Fibroblast of skin of right biceps (primary cell): ENCODE data around the gene MYRIP.
"Not testable (repeated sequence)": the region's sequence is repeated elsewhere in the genome, so short reads cannot be mapped to it uniquely, and the experiment has no call there.

Source experiments
- DNase-seq: peaks from one replicate; pipeline ENCODE4 v3.0.0-alpha.2; 2013

Gene MYRIP

DNA sequence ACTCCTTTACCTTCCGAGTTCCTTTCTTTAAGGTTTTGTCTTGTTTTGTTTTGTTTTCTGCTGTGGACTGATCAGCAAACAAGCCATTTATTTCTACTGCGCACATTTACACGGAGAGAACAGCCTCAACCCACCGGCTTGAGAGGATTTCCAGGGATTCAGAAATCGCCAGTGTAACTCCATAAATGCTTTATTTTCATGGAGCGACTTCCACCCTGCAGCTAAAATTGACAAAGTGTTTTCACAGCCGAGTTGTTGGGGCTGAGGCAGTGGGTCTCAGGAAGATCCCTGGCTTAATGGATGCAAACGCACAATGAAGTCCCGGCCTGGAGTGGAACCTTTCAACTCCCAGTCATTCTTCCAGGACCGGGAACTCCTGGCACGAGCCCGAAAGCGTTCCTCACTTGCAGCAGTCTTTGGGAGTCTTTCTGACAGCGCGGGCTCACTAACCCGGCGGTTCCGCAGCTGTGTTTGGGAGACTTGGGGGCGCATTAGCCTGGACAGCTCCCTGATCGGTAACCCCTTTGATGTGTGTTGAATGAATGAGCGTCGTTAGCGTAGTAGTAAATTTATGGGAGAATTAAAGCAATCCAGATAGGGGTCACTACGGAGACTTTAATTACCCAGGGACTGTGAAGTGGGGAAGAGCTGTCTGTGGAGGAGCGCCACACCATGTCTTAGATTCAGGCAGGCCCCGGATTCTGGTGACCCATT lies 785 bp upstream of the MYRIP start:
- DNase-seq, result no peak

DNA sequence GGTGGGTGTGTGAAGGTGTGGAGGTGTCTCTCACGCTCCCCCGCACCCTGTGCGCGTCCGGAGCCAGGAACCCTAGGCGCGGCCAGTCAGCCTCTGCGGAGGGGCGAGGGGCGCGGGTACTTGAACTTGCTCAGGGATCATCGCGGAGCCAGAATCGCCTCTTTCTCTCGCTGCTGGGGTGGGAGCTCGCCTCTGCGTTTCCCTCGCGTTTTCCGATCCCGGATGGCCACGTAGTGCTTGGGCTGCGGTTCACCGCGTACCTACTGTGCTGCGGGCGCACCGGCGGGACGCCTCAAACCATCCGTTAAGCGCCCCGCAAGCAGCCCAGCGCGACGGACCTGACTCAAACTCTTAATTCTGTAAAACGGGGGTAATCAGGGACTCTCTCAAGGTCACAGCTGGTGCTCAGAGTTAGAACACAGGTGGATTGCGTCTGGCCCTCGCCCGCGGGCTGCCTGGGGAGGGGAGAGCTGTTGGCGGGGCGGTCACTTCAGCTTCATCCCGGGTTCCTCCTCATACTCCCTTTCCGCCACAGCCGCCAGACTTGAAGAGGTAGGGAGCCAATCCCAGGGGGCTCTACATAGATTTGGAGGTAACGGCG lies 686 bp downstream of the MYRIP start:
- no peak for DNase-seq

DNA sequence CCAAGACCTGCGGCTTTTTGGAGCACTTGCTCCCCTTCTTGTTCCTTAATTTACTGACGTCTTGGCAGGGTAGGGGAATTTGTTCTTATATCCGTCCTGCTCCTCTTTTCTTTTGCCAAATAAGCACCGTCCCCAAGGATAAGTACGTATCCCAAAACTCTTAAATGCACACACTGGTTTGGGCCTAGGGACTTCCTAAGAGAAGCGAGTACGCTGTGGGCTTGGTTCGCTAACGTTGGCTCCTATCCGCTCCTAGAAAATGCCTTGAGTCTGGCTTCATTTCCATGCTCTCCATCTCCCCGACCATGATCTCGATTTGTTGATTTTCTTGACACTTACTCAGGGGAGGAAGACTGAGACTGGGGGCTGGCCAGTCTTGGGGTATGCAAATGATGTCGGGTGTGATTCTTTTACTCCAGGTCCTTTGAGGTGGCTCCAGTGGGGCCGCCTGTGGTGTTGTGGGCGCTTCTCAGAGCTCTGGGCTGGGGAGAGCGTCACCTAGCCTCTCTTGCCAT lies 1.3 kb downstream of the MYRIP start:
- DNase-seq, result no peak

DNA sequence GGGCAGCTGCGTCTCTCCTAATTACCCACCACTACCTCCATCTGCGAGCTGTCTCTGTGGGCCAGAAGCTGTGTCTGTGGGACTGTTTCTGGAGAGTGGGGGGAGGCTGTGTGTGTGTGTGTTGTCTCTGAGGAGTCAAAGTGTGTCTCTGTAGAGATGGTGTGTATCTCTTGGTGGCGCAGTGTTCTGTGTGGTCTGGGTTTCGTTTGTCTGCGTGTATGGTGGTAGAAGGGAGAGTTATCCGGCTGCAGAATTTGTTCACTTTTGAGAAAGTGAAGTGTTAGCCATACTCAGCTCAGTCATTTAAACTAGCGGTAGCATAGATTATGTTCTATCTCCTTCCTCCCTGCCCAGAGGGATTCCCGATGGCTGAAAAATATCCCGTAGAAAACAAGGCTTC lies 2.2 kb downstream of the MYRIP start:
- no peak for DNase-seq

DNA sequence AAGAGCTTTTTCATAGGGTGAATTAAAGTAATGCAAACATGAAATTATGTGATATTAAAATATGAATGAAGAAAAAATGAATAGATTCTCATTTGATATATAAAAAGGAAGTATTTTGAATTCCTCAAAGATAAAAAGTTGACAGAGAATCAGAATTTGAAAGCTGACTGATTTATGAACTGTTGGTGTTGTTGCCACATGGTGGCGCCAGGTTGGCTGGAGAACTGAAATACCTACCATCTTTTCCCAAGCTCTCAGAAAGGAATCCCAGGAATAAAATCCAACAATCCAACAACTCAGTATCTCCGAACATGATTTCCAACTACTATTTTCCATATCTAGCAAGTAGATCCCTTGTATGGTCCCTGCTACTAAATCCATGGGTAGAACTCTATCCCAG lies 3.1 kb downstream of the MYRIP start:
- no peak for DNase-seq

DNA sequence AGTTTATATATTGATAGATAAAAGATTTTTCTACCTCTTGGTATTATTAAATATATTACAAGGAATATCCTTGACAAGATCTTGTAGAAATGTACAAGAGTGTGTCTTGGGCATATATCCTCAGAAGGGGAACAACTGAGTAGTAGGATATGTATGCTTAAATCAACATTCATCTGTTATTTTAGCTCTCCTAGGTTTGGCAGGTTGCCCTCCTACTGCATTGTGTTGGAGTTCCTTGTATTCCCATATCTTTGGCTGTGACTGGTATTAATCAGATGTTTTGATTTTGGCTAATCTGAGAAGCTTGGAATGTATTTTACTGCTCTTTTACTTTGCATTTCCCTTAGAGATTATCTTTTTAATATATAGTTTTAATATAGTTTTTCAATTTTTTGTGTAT lies 4.6 kb downstream of the MYRIP start:
- peak; percentile 73 for DNase-seq

DNA sequence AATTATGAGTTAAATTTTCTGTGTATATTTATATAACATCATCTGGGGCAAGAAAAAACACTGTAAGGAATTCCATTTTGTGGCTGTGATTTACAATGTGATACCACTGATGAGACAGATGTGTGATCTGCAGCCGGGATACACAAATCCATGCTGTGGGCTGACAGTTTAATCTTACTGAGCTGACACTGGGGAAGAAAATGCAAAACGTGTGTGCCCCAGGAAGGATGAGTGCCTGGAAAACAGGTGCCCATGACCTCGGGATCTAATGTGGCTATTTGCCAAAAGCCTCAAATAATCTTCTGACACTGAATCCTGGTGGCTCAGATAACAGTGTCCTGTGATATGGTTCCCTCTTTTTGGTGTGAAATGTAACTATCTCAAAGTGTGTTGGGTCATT lies 10.5 kb downstream of the MYRIP start:
- DNase-seq, result no peak

DNA sequence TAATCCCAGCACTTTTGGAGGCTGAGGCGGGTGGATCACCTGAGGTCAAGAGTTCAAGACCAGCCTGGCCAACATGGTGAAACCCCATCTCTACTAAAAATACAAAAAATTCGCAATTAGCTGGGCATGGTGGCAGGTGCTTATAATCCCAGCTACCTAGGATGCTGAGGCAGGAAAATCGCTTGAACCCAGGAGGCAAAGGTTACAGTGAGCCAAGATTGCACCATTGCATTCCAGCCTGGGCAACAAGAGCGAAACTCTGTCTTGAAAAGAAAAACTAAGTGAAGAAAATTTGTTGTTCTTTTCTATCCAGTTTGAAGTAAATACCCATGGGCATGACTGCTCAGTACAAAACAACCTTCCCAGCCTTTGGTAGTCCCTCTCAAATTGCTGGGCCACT lies 24.4 kb downstream of the MYRIP start:
- DNase-seq, result not testable (repeated sequence)

DNA sequence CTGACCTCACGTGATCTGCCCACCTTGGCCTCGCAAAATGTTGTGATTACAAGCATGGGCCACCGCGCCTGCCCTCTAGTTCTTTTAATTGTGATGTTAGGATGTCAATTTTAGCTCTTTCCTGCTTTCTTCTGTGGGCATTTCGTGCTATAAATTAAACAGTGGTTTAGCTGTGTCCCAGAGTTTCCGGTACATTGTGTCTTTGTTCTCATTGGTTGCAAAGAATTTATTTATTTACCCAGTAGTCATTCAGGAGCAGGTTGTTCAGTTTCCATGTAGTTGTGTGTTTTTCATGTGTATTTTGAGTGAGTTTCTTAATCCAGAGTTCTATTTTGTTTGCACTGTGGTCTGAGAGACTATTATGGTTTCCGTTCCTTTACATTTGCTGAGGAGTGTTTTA lies 30.1 kb downstream of the MYRIP start:
- DNase-seq, result no peak

DNA sequence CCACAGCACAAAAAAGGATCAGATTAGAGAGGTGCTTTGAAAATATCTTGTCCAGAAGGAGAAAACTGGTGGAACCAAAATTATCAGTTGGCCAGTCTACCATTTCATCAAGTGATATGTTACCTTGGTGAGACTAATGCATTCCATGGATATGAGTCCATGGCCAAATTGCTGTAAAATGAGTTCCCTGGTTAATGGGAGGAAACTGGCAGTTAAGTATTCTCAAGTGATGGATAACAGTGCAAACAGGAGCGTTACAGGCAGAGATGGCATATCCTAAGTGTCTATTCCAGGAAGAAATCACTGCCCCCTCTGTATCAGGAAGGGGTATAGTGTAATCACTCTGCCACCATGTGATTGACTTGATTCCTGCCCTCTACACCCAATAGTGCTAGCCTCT lies 34.0 kb downstream of the MYRIP start:
- no peak for DNase-seq

DNA sequence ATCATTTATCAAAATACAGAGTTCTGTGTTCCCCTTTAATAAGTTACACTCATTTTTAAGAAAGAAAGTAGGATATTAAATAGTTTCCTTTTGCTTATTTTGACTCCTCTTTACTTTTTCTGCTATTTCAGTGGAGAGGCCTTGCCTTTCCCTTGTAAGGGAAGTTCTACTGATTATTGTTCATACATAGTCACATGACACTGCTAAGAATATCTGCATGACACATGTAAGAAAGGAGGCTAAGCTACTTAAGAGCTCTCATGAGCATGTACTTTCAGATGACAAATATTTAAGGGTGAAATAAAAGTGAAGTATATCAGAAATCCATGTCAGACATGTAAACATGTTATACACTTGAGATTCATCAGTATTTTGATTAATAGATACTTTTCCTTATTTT lies 39.0 kb downstream of the MYRIP start:
- no peak for DNase-seq

DNA sequence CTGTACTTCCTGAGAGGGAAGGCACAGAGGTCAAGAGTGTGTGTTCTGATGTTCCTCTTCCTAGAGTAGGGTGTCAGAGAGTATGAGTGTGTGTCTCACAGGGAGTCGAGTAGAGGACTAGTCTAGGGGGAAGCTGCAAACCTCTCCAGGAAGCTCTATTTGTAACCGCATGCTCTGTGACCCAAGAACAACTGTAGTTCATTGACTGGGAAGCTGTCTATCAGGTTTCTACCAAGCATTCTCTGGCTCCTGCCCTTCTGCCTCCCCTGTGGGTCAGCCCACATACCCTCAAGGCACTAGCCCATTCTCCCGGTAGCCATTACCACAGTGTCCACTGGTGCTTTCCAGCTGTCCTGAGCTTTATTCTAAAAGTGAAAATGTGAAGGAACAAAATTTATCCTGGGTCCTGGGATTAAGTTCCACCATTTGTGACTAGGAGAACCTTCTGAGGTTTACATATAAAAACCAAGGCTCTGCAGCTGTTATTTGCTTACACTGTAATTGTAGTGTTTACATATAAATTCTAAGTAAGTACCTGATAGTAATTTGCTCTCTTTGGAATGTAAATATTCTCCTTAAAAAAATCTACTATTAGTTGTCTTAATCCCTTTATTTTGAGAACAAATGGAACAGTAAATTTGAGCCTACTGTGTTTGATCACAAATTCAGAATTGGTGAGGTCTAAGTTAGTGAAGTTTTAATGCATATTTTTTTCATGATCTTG lies 40.7 kb downstream of the MYRIP start:
- DNase-seq, result no peak

DNA sequence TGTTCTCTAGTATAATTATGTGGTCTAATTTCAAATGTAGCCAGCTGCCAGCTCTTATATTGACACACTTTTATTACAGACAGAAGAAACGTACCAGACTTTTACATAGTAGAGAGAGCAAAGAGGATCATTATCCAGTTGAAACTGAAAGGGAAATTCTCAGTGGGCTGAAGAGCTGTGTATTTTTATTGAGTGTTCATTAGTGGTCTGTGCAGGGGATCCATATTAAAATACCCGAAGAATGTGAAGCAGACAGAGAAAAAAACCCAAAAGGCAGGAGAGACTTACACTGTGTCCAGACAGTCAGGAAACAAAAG lies 41.3 kb downstream of the MYRIP start:
- DNase-seq, result no peak

DNA sequence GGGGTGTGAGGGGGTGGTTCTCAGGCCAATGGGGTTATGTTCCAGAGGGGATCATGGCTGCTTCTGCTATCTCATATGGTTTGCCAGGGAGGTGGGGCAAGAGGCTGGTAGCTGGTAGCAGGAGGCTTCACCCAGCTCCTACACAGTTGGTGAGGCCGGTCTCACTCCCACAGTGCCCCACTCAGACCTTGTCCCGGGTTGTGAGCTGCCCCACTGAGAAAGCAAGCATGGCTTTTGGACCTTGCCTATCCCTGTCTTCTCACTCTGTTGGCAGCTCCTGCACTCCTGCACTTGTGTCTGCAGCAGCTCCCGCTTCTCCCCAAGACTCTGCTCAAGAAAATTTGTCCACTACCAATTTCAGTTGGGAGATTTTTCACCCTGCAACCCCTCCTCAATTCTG lies 46.1 kb downstream of the MYRIP start:
- no peak for DNase-seq

DNA sequence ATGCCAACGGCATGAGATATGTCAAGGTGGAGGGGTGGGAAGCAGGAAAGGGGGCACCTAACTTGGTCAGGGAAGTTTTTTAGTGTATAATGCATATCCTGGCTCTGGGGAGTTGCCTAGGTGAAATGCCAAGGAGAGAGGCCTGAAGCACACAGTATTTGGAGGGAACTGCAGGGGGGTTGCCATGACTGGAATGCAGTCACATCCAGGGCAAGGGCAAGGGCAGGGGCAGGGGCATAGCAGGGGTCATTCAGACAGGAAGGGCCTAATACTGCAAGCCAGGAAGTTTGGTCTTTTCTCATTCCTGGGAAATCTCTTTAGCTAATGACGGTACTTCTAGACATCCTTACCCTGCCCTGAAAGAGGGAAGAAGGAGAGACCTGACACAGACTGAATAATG lies 60.5 kb downstream of the MYRIP start:
- no peak for DNase-seq

DNA sequence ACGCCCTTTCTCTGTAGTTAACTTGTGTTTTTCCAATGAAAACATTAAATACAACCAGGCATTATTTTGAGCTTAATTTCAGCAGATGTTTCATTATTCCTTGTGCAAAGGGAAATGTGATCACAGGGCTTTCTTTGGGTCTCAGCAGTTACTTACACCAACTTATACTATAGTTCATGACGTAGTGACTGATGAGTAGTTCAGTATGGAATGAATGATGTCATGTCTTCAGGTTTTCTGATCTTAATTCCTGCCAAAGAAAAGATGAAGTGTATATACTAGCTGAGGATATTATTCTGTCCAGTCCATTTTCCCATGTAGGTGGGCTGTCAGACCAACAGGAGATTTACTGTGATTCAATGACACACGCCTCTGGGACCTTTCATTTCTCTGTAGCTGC lies 61.3 kb downstream of the MYRIP start:
- peak; percentile 9 for DNase-seq

DNA sequence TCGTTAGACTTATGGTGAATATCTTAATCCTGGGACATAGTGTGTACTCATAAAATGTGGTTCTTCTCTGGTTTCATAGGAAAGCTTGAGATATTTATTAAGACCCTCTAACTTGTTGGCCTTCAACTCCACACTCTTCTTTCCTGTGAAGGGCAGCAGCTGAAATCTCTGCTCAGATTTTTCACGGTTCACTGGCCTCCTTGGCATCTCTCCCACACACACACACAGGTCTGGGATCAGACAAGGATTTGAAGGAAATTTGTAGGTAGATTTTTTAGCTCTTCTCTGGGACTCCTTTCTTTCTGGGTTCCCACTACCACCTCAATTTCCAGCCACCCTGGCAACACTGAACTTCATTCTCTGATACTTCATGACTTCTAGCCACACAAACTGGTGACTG lies 70.2 kb downstream of the MYRIP start:
- no peak for DNase-seq

DNA sequence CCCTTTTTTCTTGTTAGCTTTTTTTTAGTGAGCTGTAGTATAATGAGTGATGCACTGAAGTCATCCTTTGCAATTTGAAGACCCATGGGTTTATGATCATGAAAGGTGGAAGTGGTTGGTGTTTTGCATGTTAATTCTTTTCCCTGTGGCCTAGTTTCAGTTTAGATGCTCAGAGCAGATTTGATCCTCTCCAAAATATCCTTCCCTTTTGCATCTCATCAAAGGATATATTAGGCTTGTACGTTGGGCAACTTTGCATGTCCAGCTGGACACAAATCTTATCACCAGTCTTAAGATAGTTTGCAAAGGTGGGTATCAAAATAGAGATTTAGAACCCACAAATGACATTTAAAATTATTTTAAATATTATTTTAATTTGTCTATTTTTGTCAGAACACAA lies 72.7 kb downstream of the MYRIP start:
- no peak for DNase-seq

DNA sequence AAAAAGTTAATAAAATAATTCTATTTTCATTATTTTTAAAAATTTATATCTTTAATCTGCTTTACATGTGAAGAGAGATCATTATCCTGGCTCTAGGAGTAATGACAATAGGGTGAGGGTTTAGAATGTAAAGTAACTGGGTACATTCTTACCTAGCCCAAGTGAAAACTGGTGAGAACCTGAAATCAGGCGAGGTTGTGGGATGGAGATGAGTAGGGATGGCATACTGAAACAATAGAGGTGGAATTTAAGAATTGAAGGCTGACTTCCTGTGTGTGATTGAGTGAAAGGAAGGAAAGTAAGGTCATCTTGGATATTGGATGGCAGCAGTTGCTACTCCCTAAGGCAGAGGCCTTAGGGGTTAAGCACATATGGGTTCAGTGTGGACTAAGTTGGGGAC lies 82.7 kb downstream of the MYRIP start:
- no peak for DNase-seq

DNA sequence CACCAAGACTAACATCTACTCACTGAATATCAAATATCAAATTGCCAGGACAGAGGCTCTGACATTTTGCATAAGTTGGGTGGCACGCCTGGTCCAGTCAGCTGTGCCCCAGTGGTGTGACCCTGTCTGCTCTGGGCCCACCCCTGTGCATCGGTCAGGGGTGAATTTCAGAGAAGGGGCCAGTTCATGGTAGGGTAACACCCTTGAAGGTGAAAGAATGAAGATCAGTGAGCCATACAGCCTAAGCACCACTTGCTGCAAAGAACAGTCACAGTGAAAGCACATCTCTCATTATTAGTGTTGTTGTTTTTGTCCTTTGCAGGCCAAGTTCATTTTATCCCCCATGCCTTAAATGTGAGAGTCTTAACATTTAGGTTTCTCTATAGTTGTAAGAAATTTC lies 86.8 kb downstream of the MYRIP start:
- DNase-seq, result no peak

DNA sequence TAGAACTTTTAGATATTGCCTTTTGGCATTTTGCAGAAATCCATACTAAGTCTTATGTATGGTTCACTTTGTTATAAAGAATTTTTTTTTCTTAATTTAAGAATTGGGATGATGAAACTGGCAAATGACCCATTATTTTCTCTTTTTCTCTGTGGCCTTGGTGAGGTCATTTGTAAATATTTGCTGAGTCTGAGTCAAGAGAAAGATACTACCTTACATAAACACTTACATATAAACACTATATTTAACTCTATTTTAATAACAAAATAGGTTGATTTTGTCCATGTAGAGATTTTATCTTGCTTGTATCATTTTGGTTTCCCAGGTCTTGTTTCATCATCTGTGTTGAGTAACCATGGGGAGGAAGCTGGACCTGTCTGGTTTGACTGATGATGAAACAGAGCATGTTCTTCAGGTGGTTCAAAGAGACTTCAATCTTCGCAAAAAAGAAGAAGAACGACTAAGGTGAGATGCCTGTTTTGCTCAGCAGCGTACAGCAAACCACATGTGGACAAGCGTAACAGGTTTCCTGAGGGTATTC lies 91.1 kb downstream of the MYRIP start:
- no peak for DNase-seq

DNA sequence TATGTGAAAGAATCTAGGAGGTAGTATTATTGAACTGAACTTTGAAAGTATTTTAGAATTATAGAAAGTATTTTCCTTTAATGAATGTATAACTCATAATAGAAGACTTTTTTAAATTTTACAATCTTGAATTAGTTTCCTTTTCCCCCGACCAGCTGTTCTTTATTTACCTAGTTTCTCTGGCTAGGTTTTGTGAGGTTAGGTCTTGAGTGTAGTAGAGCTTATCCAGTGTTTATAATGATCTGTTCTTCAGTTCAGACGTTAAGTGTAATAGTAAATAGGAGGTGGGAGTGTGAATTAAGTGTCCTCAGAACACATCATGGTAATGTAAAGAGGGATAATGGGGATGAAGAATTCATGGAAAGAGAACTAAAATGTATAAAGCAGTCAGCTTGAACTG lies 93.8 kb downstream of the MYRIP start:
- no peak for DNase-seq

DNA sequence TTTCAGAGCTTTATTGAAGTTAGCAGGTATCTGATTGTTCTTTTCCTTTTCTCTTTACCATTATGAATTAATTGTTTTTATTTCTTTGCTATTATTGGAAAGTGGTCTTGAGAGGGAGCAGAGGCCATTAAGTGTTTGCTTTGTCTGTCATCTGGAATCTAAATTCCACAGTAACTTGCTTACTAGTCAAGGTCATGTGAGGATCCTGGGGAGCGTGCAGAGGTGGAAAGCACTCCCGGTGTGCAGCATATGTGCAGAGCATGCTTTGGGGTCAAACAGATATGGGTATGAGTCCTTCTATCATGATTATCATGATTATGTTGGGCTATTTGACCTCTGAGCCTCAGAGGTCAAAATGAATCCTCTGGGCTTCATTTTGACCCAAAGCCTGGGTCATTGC lies 96.4 kb downstream of the MYRIP start:
- no peak for DNase-seq

DNA sequence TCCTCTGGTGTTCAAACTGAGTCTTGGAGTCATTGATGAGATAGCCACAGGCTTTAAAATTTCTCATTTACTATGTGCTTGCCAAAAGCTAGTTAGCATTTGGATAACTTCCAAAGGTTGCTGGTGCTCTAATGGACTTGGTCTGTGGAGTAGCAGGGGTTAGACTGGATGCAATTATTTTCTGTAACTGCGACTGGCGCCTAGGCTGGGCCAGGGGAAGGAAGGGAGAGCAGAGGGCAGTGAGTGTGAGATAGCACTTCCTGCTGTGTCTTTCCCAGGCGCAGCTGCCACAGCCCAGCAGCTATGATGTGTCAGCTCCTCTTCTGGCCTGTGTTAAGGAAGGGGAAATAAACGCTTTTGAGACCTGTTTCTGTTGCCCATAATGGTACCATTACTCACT lies 98.6 kb downstream of the MYRIP start:
- peak; percentile 0 for DNase-seq
